Inflammatory macrophage (primary cell): ENCODE data around the gene TPGS1.

Experiments used
- DNase-seq, 2 donors: peaks; one replicate each; pipeline ENCODE4 v3.0.0-alpha.2; 2020 to 2022

TPGS1 gene

GRCh38 chr19:541699-542098 lies 34.4 kb downstream of the TPGS1 start:
- DNase-seq: no peak

- no peak for DNase-seq
Observed at GRCh38 chr19:542173-542866, 35.0 kb downstream of the TPGS1 start.

- DNase-seq: no peak
Observed at GRCh38 chr19:543910-544608, 36.8 kb downstream of the TPGS1 start, which contains the start of gene GZMM. Gene GZMM, plus strand, starts transcription at chr19:544053. Its CDS starts 19 bp downstream, at chr19:544072.

GRCh38 chr19:547117-547516 lies 39.8 kb downstream of the TPGS1 start:
- no peak for DNase-seq

GRCh38 chr19:547836-548720 lies 40.8 kb downstream of the TPGS1 start:
- DNase-seq: no peak

- DNase-seq: no peak
Observed at GRCh38 chr19:548886-549830, 41.9 kb downstream of the TPGS1 start.

- no peak for DNase-seq
Observed at GRCh38 chr19:554817-555216, 47.5 kb downstream of the TPGS1 start.

GRCh38 chr19:555474-555808 lies 48.1 kb downstream of the TPGS1 start:
- no peak for DNase-seq

- no peak for DNase-seq
Observed at GRCh38 chr19:556611-557382, 49.5 kb downstream of the TPGS1 start.

- DNase-seq: no peak
Observed at GRCh38 chr19:558770-559439, 51.6 kb downstream of the TPGS1 start.

- DNase-seq: peak in 1 of 2 donors; percentile 56
Observed at GRCh38 chr19:560121-560520, 52.8 kb downstream of the TPGS1 start.

GRCh38 chr19:566403-566802 lies 59.1 kb downstream of the TPGS1 start:
- DNase-seq: peak; percentile 82 to 87

GRCh38 chr19:566844-567243 lies 59.5 kb downstream of the TPGS1 start:
- DNase-seq: no peak

- no peak for DNase-seq
Observed at GRCh38 chr19:567296-567900, 60.1 kb downstream of the TPGS1 start.
